ENCODE results near the gene HOXC12.

The HOXC12 gene

DNA sequence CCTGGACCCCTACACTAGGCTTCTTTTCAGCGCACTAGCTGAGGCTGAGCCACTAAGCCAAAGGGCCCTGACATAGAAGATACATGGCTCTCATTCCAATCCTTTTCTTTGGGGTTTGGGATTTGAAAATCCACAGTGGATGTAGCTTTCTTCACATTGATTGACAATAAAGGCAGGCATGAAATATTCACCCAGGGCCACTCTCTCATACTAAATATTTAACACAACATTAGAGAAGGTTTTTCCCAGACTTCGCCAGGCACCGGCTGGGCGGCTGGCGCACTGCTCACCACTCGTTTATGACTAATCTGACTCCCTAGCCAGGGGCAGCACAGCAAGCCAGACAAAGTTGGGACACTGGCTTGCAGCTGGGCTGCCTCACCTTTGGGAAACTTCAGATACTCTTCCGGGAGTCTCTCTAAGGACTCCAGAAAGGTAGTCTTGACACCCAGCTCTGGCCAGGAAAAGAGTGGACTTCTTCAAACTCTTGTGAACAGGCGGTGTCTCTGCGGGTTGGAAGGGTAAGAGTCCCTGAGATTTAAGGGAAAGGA, 17.5 kb downstream of the HOXC12 start:
- no peak for DNase-seq (ENCODE audit: low read depth)

DNA sequence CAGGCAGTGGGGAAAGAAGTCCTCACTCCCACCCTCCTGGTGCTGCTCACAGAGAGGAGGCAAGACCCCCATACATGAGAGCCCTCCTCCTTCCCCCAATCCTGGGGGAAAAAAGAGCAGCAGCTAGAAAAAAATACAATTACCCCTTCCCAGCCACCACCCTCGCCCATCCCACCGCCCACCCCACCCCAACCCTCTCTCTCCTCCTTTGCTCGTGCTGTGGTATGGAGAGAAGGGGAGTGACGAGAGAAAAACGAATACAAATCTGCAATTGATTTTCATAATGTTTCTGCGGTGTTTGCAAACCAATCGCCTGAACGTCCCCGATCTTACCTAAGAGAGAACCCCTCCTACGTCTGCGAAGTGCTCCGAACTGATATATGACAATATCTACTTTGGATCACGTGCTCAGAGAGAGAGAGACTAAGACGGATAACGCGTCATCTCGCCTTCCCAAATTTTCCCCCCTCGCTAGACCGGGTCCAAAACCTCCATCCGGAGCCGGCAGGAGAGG, 18.1 kb downstream of the HOXC12 start, which contains the start of gene HOXC11:
Gene HOXC11, plus strand, starts transcription at position 405 of the 514 bp plus-strand sequence. CDS start 116 bp downstream, outside the sequence.
- no peak for DNase-seq (ENCODE audit: low read depth)

DNA sequence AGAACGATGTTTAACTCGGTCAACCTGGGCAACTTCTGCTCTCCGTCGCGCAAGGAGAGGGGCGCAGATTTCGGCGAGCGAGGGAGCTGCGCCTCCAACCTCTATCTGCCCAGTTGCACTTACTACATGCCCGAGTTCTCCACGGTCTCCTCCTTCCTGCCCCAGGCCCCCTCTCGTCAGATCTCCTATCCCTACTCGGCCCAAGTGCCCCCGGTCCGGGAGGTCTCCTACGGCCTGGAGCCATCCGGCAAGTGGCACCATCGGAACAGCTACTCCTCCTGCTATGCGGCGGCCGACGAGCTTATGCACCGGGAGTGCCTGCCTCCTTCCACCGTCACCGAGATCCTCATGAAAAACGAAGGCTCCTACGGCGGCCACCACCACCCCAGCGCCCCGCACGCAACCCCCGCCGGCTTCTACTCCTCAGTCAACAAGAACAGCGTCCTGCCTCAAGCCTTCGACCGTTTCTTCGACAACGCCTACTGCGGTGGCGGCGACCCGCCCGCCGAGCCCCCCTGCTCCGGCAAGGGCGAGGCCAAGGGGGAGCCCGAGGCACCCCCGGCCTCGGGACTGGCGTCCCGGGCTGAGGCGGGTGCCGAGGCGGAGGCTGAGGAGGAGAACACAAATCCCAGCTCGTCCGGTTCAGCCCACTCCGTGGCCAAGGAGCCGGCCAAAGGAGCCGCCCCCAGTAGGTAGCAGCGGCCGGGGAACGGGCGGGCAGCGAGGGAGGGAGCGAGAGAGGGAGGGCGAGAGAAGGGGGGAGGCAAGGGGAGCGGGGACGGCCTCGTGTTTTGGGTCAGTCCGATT, 18.7 kb downstream of the HOXC12 start:
- DNase-seq (ENCODE audit: low read depth) = no peak

DNA sequence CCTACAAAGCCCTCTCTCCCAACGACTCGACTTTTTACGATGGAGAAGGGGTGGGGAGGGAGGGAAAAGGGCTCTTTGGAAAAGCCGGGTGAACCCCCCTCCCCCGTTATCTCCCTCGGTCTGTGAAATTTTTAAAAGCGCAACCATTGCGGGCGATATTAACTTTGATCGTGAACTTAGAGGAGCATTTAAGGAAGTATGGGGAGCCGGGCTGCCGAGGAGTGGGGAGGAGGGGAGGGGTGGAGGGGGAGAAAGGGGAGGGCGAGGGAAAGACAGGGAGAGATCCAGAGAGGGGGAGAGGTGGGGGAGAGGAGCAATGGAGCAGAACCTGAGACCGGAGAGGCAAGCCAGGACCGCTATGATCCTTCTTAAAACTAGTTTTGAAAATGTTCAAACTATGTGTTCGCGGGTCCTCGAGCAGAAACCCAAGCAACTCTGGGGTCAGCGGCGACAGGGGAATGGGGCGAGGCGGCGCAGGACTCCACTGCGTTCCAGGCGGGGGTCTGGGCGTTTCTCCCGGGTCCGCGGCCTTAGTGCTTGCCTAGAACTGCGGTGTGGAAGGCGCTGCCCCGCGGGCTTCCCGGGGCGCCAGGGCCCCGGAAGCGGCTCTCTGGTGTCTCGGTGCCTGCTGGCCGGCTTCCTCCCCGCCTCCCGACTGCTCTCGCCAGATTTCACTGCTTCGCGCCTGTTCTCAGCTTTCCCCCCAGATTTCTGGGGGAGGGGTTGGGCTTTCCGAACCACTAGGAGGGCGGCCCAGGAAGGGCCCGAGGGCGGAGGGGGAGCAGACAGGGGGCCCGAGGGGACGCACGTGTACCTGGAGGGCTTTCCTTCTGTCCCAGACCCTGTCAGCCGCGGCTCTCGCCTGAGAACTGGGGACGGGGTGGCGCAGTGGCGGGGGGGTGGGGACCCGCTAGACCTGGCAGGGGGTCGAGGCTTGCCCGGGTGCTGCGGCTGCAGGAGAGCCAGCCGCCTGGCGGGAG, 19.7 kb downstream of the HOXC12 start, which contains the start of gene HOTAIR:
Gene HOTAIR, minus strand, starts transcription at position 871 of the 980 bp plus-strand sequence.
- no peak for DNase-seq (ENCODE audit: low read depth)

DNA sequence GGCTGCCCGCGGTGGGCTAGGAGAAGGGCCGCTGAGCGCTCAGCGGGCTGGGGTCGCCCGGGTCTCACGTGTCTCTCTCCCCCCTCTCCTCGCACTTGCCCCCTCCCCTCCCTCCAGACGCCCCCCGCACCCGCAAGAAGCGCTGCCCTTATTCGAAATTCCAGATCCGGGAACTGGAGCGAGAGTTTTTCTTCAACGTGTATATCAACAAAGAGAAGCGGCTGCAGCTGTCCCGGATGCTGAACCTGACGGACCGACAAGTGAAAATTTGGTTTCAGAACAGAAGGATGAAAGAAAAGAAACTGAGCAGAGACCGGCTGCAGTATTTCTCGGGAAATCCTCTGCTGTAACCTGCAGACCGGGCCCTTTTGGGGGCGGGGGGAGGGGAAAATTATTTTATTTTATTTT, 20.4 kb downstream of the HOXC12 start:
- DNase-seq (ENCODE audit: low read depth) = no peak

DNA sequence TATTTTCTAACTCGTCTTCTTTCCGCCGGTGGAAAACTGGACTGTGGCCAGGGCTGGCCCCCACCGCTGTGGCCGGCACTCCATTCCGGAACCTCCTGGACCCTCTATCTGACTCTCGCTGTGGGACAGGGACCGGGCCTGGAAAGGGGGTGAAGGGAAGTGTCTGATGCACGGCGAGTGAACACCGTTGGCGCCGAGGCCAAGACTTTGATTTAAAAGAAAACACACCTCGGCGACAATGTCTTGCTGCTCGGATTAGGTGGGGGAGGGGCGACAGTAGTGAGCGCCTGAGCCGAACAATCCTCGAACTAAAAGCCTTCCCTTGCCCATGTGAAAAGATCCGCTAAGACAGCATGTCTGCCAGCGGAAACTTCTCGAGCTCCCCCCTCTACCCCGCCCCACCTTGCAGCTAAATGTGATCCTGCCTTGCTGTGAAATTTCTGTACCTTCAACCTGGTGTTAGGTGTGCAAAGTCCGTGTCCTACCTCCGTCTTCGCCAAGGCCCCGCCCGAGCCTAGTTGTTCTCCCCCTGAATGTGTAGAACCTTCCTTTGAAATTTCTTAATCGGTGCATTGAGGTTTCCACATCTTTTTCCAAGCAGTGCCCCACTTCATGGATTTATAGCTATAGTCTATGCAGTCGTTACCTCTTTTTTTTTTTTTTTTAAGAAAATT, 20.9 kb downstream of the HOXC12 start:
- no peak for DNase-seq (ENCODE audit: low read depth)

DNA sequence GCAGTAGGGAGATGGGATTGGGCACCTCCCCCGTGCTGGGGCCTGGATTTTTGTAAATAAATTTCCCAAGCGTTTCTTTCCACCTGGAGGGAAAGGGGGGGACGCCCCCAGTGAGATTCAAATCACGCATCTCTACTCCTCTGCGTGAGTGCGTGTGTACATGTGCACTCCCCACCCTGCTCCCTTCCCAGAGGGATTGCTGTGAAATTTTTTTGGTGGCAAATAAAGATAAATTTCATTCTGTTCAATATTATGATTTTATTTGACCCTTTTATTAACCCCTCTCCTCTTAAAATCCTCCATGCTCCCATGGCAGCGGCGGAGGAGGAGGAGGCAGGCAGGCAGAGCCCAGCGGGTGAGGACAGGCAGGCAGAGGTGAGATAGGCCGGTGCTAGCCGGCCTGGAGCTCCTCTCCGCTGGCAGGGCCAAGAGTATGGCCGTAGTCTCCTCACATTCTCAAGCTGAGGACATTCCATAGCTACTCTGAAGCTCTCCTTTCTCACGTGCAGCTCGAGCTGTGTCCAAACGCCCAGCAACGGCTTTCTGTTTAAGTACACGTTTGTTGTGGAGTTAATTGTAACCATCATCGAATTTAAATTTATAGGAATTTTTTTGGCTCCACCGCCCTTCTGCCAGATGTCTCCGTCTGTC, 21.6 kb downstream of the HOXC12 start:
- DNase-seq (ENCODE audit: low read depth) = no peak

DNA sequence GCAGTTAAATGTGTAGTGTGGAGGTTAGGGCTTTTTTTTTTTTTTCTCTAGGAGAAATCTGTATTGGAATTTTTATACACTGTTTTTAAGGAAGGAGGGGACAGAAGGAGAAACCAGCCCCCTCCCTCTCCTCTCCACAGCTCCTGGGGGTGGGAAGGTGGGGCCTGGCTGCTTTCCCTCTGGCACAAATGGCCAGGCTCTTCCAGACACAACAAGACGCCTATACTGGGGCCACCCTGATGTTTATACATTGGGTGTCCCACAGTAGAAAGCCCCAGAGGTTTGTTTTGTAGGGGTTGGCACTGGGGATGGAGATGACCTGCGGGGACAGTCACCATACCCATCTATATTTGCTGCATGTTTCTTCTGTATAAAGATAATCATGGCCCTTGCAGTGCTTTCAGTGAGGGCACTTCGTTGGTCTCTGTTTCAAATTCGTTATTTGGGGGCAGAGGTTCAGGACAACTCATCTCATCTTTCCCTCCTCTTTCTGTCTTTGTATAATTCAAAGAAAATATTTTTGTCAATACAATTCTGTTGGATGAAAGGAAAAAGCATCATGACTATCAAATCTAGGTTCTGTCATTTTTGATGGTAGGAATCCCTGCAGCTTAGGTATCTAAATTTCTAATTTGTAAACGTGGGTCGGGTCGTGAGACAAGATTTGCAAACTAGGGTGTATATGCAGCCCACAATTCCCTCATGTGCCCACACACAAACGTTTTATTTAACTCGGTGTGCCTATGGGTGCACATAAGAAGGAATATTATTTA, 22.3 kb downstream of the HOXC12 start:
- no peak for DNase-seq (ENCODE audit: low read depth)

DNA sequence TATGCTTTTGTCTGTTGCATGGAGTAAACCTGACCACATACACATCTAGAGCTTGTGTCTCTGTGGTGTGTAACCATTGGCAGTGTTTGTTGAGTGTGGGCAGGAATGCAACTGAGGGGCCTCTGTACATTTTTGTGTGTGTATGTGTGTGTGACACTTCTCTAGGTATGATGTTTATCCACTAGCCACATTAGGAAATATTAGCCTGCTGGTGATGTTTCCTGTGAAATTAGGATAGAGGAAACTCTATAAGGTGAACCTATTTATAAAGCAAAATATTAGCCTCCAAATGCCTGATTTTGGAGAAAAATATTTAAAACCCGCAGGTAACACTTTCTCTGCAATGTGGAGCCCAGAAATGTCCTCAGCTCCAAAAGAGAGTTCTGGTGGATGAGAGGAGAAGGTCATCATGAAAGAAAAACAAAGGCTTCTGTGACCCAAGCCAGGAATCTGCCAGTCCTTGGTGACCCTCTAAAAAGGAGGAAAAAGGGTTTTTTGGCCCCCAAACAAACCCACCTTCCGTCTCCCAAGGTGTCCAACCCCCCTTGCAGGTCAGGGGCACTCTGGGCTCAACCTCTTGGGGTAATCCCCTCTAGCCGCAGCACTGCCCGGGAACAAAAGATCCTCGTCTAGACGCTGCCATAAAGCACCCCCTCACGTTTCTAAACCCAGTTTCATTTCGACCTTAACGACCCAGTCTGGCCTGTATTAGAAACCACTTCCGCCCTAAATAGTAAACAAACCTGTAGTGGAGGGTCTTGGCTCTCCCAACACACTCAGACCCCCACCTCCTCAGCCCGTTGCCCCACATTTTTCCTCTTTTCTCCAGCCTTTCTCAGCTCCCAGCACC, 23.1 kb downstream of the HOXC12 start:
- DNase-seq (ENCODE audit: low read depth) = no peak

DNA sequence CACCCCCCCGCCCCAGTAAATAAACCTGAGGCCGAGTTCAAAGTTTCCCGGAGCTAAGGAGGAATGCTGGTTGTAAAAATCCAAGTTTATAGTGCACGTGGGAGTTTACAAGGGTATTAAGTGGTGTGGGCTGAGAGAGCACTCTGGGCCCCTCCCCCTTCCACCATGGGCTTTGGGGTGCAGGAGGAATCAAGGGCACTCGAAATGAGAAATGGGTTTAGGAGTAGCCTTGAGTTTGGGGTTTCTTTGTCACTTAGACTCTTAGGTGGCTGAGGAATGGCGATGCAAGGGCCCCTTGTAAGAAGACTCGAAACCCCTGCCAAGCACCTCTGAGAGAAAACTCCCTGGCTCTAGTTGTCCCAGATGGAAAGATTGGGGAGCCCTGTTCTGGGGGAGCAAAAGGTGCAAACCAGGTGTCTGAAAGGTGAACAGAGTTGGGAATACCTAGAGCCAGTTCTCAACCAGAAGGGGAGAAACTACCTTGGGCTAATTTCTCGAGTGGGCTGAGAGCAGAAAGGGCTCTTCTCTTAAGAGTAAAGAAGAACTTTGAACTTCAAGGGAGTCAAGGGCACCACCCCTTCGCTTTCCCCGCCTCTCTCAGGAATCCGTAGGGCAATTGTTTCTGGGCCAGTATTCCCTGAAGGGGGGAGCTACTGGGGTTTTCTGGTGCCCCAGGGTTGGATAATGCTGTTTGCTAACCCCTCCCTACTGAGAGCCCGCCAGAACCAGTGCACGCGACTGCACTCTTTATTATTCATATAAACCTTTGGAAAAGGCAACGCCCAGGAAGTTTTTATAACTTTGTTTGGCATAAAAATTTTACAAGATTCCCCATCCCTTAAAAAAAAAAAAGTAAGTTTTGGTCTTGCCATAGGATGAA, 24.0 kb downstream of the HOXC12 start:
- no peak for DNase-seq (ENCODE audit: low read depth)

DNA sequence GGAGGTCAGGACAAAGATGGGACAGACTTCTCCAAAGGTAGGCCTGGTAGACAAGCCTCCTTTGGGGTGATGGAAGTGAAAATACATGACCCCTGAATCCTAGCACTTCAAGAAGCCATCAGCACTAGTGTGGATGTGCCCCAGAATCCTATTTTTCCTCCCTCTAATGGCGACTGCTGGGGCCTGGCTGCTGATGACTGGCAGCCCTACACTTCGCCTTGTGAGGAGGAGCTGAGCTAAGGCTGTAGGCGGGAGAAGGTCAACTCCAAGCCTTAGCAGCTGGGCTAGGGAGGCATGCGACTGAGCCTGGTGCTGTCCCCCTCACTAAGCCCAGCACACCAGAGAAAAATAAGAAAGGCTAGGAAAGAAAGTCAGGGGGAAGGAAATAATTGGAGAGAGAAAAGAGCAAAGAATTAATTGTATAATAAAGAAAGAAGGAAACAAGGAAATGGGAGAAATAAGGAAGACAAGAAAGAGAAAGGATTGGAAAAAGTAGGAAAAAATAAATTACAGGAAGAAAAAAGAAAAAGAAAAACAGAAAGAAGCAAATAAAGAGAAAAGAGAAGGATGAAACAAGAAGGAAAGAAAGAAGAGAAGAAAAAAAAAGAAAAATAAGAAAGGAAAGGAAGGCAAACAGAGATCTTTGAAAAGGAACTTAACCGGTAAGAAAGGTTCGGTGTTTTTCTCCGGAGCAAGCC, 25.6 kb downstream of the HOXC12 start:
- no peak for DNase-seq (ENCODE audit: low read depth)

DNA sequence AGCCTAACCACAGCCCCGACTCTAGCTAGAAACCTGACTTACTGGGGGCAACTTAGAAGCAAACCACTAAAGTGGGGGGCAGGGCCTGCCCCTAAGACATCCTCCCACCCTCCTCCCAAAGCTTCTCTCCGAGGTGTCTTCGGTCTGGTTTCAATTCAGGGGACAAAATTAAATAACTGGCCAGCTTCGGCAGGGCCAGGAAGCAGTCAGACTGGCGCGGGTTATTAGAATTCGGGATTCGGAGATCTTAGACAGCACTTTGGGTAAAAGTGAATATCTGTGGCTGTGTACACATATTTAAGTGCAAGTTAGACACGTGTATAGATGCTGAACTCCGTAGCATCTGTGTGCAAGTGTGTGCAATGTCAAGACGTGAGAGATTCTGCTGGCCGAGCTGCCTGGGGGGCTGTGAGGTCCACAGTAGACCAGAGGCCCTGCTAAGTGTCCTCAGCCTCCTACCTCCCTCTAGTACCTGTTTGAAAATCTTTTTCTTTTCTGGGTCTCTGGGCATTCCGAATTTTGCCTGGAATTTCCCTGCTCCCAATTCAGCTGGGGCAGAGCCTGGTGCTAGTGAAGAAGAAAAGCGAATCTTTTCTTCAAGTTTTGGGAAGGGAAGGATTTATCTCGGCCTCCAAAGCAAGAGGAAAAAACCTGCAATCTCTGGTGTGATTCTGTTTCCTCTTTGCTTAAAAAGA, 26.2 kb downstream of the HOXC12 start:
- DNase-seq (ENCODE audit: low read depth) = no peak

DNA sequence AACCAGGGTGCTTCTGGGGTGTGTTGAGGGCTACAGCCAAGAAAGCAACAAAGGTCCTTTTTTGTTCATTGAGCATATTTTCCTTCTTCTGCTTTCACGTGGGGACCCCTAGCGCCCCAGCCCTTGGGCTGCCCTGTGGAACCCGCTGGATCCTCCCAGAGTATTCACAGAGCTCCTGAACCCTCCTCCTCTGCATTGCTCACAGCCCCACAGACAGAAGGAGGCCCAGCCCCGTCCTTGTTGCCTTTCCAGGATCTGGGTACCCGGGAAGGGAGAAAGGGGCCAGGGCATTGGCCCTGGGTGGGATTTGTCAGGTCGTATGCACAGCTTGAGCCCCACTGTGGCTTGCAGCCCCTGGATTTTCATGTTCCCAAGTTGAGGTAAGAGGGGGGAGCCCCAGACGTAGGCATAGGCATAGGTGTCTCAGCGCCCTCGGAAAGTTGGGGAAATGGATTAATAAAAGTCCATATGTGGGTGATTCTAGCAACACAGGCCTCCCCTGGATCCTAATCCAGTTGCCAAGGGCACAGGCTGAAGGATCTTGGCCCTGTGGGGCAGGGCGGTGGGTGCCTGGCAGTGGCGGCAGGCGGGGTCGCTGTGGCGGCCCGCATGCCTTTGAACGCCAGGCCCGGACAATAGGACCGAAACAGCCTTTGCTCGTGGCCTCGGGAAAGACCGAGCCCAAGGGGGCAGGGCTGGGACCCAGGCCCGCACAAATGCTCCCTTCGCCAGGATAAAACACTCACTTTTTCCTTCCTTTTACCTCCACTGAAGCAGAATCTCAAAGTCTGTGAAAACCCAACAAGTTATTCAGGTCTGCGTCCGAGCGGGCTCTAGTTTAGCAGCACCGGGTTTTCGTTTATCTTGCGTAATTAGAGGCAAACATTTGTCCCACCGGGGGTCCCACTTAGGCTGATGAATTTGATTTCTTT, 27.2 kb downstream of the HOXC12 start:
- DNase-seq (ENCODE audit: low read depth) = no peak

DNA sequence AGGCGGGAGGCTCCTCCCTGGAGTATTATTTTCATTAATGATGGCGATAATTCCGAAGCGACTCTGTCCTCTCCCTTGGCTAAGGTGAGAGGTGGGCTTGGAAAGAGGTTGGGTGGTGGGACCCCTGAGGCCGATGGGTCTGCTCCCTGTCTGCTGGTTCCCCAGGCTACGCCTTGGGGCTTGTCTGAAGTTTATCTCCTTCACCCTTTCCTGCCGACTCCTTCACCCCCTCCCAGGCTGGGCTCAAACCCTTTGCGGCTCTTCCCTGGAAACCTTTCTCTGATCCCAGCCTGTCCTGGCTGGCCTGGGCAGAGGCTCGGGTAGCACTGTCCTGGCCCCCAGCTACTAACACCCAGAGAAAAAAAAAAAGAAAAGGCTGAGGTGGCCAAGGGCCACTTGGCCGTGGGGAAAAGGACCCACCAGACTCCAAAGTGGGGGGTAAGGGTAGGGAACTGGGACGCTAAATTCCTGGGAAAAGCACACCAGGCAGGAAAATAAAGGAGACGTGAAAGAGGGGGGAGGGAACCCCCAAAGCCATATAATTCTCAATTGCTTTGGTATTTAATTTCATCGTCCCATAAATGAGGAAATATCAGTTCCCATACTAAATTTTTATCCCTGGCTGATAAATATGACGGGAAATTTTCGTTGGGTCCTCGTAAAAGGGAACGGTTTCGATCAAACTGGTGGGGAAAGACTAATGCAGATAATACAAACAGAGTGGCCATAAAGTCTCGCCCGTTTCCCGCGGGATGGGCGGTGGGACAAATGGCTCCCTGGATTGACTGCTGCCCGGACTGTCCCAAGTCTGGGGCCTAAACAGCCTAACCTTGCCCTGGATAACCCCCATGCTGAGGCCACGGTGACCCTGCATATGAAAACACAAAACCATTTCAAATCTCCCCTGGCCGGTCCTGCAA, 28.2 kb downstream of the HOXC12 start:
- no peak for DNase-seq (ENCODE audit: low read depth)

DNA sequence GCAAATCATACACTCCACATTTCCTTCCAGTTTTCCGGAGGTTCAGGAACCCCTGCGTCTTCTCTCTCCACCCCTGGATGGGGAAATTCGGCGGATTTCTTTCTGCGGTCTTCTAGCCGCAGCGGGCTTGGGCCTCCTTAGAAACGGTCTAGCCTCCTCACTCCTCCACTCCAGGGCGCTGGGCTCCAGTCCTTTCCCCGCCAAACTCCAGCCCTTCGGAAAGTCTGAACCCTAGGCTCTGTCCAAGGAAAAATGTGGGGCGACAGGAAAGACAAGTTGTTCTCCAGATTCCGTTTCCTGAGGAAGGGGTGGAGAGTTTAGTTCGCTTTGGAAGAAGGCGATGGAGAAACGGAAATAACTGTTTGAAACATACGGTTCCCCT, 28.9 kb downstream of the HOXC12 start:
- no peak for DNase-seq (ENCODE audit: low read depth)
